NT2/D1 (cell line): ENCODE measurements around the gene XRCC4.

ENCODE experiments used
- YY1 ChIP-seq: IDR thresholded peaks from 2 replicates; pipeline ENCODE4 v1.6.1; 2011; ENCODE audit not compliant: insufficient read length, insufficient read depth
- ZNF274 ChIP-seq: IDR thresholded peaks from 2 replicates; pipeline ENCODE4 v1.6.1; 2011; ENCODE audit warnings: mild to moderate bottlenecking, low read depth, low read length

DNA sequence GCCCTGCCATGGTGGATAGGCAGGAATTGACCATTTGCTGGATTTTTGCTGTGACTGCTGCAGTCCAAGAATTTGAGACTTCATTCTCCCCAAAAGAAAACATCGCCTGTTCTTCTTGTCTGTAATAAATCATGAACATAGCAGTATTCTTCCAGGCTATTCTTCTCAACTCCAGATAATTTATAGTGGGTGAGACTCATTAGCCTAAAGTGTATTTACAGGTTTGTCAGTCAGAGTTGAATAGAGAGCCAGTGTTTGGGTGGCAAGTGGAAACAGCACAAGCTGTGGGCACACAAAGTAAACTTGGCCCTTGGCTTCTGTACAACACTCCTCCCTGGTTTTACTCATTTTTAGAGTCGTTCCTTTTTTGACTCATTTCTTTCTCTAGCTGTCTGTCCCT is 266.0 kb downstream of the XRCC4 start:
- no peak for TF ChIP-seq YY1
- TF ChIP-seq ZNF274: no peak
